Daoy (cell line): Measurements from ENCODE around the gene PSMB3. TPM values are rescaled to one million over a fixed set of nuclear protein-coding genes. Genes with fewer than 3 reads are reported as not detected.

Source experiments
- DNase-seq: peaks from one replicate; pipeline ENCODE4 v3.0.0-alpha.2; 2015; ENCODE audit warnings: low read depth
- total RNA-seq: library from RNA; depleted of rRNA; stranded (reverse); fragments of >200 nt; shearing (Covaris generic); gene quantifications from 2 replicates; pipeline ENCODE4 v1.2.3, GENCODE V29; 2014; rRNA removed

Gene PSMB3
- total RNA-seq, 1 experiment from 2014 or later = 524 TPM

- DNase-seq = no peak
Observed at GRCh38 chr17:38796451-38797157, 44.1 kb downstream of the PSMB3 start.

- no peak for DNase-seq
Observed at GRCh38 chr17:38797158-38797490, 44.6 kb downstream of the PSMB3 start.

DNA sequence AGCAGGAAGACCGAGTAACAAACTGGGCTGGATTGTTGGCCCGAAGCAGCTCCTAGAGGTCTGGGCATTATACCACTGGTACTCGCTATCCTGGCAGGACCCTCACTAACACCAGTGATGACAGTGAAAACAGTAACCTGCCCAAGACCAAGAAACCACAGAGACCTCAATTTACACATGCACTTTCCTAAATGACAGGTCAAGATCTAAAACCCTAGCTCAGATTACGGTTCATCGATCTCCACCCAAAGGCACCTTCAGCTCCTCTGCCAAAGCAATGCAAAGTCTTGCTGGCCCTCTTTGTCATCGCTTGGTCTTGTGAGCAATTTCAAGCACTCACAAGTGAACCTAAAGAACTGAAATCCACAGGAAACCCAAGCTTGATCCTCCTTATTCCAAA lies 45.3 kb downstream of the PSMB3 start:
- DNase-seq = no peak

- peak; percentile 50 for DNase-seq
Observed at GRCh38 chr17:38798614-38799500, 46.3 kb downstream of the PSMB3 start.

GRCh38 chr17:38799501-38800236 lies 47.1 kb downstream of the PSMB3 start, which contains the start of gene PIP4K2B:
TSS of gene PIP4K2B (minus strand) at chr17:38799556. CDS start at chr17:38799424, 132 bp downstream.
- DNase-seq = peak; percentile 96

DNA sequence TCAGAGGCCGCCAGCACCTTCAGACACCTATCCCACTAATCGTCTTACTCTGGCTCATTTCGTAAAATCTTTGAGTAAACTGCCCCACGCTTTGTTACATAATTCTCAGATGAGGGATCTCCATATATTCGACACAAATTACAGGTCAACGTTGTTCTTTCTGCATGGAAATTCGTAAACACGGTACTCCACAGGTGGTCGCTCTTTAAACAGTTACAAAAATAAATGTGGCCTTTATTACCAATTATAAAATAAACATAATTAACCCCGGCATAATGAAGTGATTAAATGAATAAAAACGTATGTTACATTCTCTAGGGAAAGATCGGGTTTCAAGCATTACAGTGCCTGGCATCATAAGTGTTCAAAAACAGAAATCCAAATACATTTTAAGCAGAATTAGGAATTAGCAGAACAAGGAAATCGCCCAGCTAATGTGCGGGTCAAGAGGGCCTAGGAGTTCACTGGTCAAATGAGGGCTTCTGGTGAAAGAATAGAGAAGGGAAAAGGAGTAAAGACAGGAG lies 47.8 kb downstream of the PSMB3 start:
- DNase-seq = no peak

- DNase-seq = no peak
Observed at GRCh38 chr17:38809828-38810227, 57.3 kb downstream of the PSMB3 start.

Other genes with a start within 250 kb of the PSMB3 start
- gene SRCIN1, start 146.8 kb upstream of the PSMB3 start, total RNA-seq = 0.03 and 0.80 TPM in 2 replicates
- 7.0 and 8.2 TPM in 2 replicates for gene EPOP, start 77.8 kb upstream of the PSMB3 start, total RNA-seq
- gene MLLT6, start 47.5 kb upstream of the PSMB3 start, total RNA-seq = 12.4 and 12.9 TPM in 2 replicates
- gene CISD3, start 22.4 kb upstream of the PSMB3 start, total RNA-seq = 0.57 and 3.4 TPM in 2 replicates
- gene PCGF2, start 4.4 kb upstream of the PSMB3 start, total RNA-seq = 3.3 and 3.5 TPM in 2 replicates
- gene PIP4K2B, start 46.8 kb downstream of the PSMB3 start, total RNA-seq = 16.6 and 22.4 TPM in 2 replicates
- 9.8 and 17.3 TPM in 2 replicates for gene CWC25, start 72.6 kb downstream of the PSMB3 start, total RNA-seq
- 1,167 and 1,311 TPM in 2 replicates for gene RPL23, start 101.0 kb downstream of the PSMB3 start, total RNA-seq
- gene LASP1, start 117.3 kb downstream of the PSMB3 start, total RNA-seq = 71.0 and 77.9 TPM in 2 replicates
- not detected in 2 replicates for gene FBXO47, start 214.7 kb downstream of the PSMB3 start, total RNA-seq